Psoas muscle (tissue), 8 donors: ENCODE data around the gene CABCOCO1. TPM values are rescaled to one million over a fixed set of nuclear protein-coding genes. Genes with fewer than 3 reads are reported as not detected.

Experiments
- ATAC-seq, 4 donors: fragments of 200-7000 bp; cut with Tn5 transposase; one replicate each; pipeline ENCODE4 v1.9.1; 2020; ENCODE audit warnings: moderate library complexity in 3 of 4, mild to moderate bottlenecking in 2 of 4
- DNase-seq, 2 donors: peaks; one replicate each; pipeline ENCODE4 v3.0.0-alpha.2; 2020
- H3K27ac ChIP-seq: fragments of 200-600 bp; one replicate; pipeline ENCODE4 v1.8.0; 2022
- H3K27me3 ChIP-seq, 3 donors: fragments of 200-600 bp in 1 of 3; one replicate each; pipeline versions ENCODE4 v1.6.1 to v1.8.0; 2013 to 2022; ENCODE audit warnings: low read length in 2 of 3, mild to moderate bottlenecking in 2 of 3, moderate library complexity in 1 of 3; ENCODE audit not compliant: insufficient read depth in 3 of 3
- H3K36me3 ChIP-seq, 2 donors: fragments of 200-600 bp in 1 of 2; one replicate each; pipeline versions ENCODE4 v1.6.1 to v1.8.0; 2013 to 2022; ENCODE audit warnings: low read depth in 1 of 2, mild to moderate bottlenecking in 1 of 2, moderate library complexity in 1 of 2; ENCODE audit not compliant: insufficient read depth in 1 of 2
- H3K4me1 ChIP-seq: fragments of 200-600 bp; one replicate; pipeline ENCODE4 v1.8.0; 2022
- H3K4me3 ChIP-seq: fragments of 200-600 bp; one replicate; pipeline ENCODE4 v1.8.0; 2022; ENCODE audit warnings: mild to moderate bottlenecking
- H3K9me3 ChIP-seq: fragments of 200-600 bp; one replicate; pipeline ENCODE4 v1.8.0; 2022
- CTCF ChIP-seq: fragments of 200-600 bp; IDR thresholded peaks from one replicate; pipeline ENCODE4 v1.8.0; 2022; ENCODE audit warnings: antibody characterized with exemption
- WGBS, 3 donors: extraction: QIAGEN DNeasy Blood & Tissue Kit; methylation state at CpG; one replicate each; pipeline versions ENCODE4 v1.1.6 to v1.1.7; 2013; 5-methylcytosine and 5-hydroxymethylcytosine counted together
- intact Hi-C, 2 donors: fragments of 100-400 bp; cut with DNase I; formaldehyde crosslinking; loops; one replicate each; pipeline versions ENCODE4 v1.11.0 to v1.14.2; 2022
- polyA plus RNA-seq, 3 donors: library from polyadenylated mRNA; stranded (reverse); fragments of 200-250 nt; gene quantifications; one replicate each; pipeline ENCODE4 v1.2.3, GENCODE V29; 2013
- total RNA-seq, 4 donors: library from RNA; stranded (reverse); fragmentation: NEBNext Ultra II Directional in 2 of 4; extraction: Animal tissue kit (Norgen Biotek cat#: 25700) in 2 of 4; gene quantifications; one replicate each; pipeline versions ENCODE4 v1.2.1 to v1.2.4, GENCODE V29; 2021 to 2023
- donor health status: healthy with polysubstance abuse.
- donor health status: DM: no; HTN: no; CAD: no; lungs with moderate emphysema.
- donor health status: Bipolar disorder and iron deficiency.
- donor health status: healthy.
- donor health status: DM: yes; HTN: yes; CAD: no.
- donor health status: DM: no; HTN: no; CAD: no.
- donor health status: DM: no; HTN: no; CAD: no.
- donor health status: DM: yes; HTN: yes; CAD: no.

Gene CABCOCO1
- total and polyA plus RNA-seq, 7 donors = 0.03 to 0.04 TPM; not detected in 5

DNA sequence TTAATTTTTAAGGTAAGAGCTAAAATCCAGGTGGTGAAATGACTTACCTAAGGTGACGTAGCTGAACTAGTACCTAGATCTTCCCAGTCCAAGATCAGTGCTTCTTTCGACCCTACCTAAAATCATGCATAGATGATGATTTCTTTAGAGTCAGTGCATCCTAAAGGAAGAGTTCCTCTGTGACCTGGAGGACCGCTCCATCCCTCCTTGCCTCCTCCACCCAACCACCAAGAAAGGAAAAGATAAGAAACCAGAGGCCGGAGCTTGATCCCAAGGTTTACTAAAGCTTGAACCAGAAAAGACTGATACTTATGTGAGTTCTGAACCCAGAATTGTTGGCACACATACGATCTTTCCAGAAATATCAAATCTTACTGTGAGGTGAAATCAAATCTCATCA is 101.8 kb downstream of the CABCOCO1 start:
- Histone ChIP-seq H3K27me3 (no peaks in the 10 kb centered on the region), H3K27ac (no peak overlapping the region), H3K4me3 (no peak overlapping the region), H3K36me3 (no peaks in the 10 kb centered on the region), H3K9me3 (no peaks in the 10 kb centered on the region), H3K4me1 (no peaks in the 10 kb centered on the region)
- intact Hi-C loops = no loop called here
- no peak for TF ChIP-seq CTCF
- DNase-seq (no peak), ATAC-seq (no peak)
- WGBS, 3 donors = 86 to 91% (median 88%) methylated on average over 5 of the region's 5 CpGs

DNA sequence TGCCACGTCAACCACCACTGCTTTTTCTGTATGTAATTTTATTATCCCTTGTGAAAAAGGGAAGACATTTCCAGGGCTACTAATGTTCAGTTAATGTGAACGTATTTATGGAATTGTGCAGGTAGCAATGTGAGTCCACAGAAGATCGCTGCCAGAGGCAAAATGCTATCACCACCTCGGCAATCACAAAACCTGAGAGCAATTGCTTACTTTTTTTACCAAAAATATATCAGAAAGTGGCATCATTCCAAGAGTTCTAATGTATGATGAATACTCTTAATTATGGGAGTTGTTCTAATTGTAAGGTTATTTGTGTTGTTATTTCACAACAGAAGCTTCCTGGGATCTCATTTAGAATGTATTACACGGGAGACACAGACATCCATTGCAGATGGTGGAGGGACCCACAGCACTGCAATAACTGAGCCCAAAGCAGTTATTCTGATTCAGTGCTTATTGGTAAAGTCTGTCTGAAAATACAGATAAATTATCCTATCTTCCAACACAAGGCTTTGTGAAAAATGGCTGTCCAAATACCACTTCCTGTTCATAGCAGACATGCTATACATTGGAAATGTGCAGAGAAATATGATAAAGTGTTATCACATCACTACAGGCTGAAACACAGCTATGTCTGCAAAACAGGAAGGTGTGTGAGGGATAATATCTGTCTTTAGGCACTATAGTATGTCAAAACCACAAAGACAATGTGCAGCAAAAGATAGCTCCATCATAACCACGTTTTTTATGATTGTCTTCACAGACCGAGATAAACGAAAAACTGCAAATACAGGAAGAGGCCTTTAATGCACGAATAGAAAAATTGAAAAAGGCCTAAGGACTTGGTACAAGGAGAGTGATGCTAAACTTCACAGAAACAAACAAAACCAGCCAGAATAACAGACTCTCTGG is 102.7 kb downstream of the CABCOCO1 start:
- Histone ChIP-seq H3K27me3 (no peaks in the 10 kb centered on the region), H3K9me3 (no peaks in the 10 kb centered on the region), H3K36me3 (no peaks in the 10 kb centered on the region), H3K4me1 (no peaks in the 10 kb centered on the region), H3K27ac (no peak overlapping the region), H3K4me3 (no peak overlapping the region)
- no peak for ATAC-seq
- WGBS, 3 donors = 76 to 79% (median 78%) methylated on average over 9 of the region's 9 CpGs
- TF ChIP-seq CTCF = no peak
- intact Hi-C loops = no loop called here
- DNase-seq = no peak

DNA sequence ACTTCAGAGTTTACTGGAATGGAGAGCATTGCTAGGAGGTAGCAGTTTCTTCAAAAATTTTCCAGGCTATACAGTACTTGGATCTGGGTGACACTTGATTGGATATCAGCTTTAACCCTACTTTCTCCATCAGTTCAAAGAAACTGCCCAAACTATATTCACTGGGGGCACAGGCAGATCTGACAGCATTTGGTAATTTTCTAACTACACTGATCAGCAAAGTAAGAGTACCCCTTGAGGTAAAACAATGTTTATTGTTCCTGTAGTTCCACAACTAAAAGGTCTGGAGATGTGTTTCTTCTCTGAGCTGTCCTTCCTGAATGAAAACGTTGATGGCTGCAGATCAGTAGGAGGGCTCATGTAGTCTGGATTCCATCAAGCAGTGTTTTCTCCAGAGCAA is 104.2 kb downstream of the CABCOCO1 start:
- Histone ChIP-seq H3K4me3 (no peak overlapping the region), H3K27me3 (no peaks in the 10 kb centered on the region), H3K9me3 (no peaks in the 10 kb centered on the region), H3K27ac (no peak overlapping the region), H3K36me3 (no peaks in the 10 kb centered on the region), H3K4me1 (no peaks in the 10 kb centered on the region)
- WGBS, 3 donors = 14 to 17% (median 14%) methylated on average over 1 of the region's 1 CpG
- no peak for TF ChIP-seq CTCF
- DNase-seq = no peak
- intact Hi-C loops = no loop called here
- ATAC-seq = no peak

DNA sequence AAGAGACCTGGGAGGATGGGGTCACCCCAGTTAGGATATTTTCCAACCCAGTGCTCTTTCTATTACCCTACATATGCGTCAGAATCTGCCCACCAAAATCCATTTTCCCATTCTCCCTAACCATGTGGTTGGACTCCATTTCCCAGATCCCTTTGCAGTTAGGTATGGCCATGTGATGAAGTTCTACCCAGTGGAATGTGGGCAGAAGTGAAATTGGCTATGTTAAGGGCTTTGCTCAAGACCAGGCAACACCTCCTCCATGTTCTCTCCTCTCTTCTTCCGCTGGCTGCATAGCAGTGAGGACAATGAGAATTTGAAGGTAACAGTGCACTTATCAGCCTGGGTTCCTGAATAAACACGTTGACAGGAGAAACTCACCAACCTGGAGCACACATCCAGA is 111.3 kb downstream of the CABCOCO1 start:
- Histone ChIP-seq H3K27ac (no peak overlapping the region), H3K4me1 (no peaks in the 10 kb centered on the region), H3K27me3 (no peaks in the 10 kb centered on the region), H3K36me3 (no peaks in the 10 kb centered on the region), H3K4me3 (no peak overlapping the region), H3K9me3 (no peaks in the 10 kb centered on the region)
- 86 to 94% (median 93%) methylated on average over 3 of the region's 3 CpGs for WGBS, 3 donors
- no peak for ATAC-seq
- DNase-seq = no peak
- no peak for TF ChIP-seq CTCF
- intact Hi-C loops = no loop called here
